GM18505 (cell line): ENCODE data around the gene PCSK4.
"Not testable (repeated sequence)": the region's sequence is repeated elsewhere in the genome, so short reads cannot be mapped to it uniquely, and the experiment has no call there.

ENCODE experiments used
- ATAC-seq: cut with Tn5 transposase; IDR thresholded peaks from one replicate; pipeline ENCODE4 v1.9.1; 2021; ENCODE audit not compliant: unreplicated experiment
- POLR2A ChIP-seq: IDR thresholded peaks from 4 replicates; pipeline ENCODE4 v1.6.1; 2011; ENCODE audit warnings: borderline replicate concordance; ENCODE audit not compliant: insufficient read depth, insufficient read length; ENCODE audit errors: extremely low read depth

PCSK4 gene

DNA sequence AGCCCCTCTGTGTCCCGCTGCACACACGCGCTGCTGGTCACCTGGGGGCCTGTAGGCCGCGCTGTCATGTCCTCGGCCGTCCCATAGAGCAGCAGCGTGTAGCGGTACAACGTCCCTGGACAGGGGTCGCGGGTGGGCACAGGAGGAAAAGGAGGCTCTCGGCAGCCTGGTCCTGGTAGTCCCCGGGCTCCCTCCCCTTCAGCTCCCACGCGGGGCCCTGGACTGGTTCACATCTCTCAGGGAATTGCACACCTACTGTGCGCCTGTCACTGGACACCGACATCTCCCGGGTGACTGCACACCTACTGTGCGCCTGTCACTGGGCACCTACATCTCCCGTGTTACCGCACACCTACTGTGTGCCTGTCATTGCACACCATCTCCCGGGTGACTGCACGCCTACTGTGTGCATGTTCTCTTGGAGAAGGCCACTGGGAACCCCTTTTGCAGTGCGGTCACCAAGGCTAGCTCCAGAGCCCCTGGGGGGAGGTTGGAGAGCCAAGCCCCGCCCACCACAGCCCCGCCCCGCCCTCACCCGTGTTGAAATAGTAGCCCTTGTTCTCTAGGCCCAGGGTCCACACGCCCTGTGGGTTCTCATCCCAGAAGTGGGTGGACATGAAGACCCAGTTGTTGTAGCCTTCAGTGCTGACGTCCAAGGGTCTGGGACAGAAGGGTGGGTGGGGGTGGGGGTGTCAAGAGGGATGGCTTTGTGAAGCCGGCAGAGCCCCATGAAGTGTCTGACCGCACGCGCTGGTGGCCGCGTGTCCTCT lies 7.6 kb downstream of the PCSK4 start:
- ATAC-seq: no peak
- TF ChIP-seq POLR2A: no peak

DNA sequence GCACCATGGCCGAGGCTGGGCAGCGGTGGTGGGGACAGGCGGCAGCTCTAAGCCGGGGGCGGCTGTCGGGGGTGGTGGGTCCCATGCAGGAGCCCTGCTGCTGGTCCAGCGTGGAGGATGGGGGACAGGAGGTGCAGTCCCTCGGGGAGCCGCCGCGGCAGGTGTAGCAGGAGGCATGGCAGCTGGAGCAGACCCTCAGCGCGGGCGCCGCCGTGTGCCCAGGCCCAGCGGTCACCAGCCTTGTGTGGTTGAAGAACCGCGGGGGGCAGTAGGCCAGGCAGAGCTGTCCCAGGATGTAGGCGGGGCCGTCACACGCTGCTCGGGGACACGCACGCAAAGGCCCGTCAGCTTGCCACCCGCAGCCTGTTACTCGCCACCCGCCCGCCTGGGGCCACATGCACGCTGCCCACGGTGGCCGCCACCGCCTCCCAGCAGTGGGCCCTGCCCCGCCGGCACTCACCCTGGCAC lies 8.2 kb downstream of the PCSK4 start:
- TF ChIP-seq POLR2A: no peak
- no peak for ATAC-seq

DNA sequence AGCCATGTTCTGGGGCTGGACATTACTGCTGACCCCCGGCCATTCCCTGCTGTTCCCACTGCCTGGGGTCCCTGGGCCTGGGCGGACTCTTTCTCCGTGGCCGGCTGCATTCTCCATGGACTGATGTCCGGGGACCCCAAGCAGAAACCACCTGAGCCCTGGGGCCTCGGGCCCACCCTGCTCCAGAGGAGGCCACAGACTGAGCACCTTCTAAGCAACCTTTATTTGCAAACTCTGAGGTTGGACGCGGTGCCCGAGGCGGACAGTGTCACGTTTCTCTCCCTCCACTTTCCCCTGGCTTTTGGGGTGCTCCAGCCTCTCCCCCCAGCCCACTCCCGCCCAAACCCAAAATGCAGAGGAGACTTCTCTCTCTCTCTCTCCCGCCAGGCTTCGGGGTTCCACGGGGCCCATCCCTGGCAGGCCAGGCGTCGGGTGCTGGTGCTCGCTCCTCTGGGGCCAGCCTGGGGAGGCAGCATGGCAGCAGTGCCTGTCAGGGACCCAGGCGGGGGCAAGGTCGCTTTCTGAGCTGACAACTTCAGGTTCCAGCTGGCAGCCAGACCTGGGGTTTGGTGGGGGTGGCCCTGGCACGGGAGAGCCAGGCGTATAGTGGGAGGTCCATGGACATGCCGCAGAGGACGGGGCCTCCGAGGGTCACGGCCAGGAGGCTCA lies 8.8 kb downstream of the PCSK4 start:
- no peak for TF ChIP-seq POLR2A
- ATAC-seq: no peak

DNA sequence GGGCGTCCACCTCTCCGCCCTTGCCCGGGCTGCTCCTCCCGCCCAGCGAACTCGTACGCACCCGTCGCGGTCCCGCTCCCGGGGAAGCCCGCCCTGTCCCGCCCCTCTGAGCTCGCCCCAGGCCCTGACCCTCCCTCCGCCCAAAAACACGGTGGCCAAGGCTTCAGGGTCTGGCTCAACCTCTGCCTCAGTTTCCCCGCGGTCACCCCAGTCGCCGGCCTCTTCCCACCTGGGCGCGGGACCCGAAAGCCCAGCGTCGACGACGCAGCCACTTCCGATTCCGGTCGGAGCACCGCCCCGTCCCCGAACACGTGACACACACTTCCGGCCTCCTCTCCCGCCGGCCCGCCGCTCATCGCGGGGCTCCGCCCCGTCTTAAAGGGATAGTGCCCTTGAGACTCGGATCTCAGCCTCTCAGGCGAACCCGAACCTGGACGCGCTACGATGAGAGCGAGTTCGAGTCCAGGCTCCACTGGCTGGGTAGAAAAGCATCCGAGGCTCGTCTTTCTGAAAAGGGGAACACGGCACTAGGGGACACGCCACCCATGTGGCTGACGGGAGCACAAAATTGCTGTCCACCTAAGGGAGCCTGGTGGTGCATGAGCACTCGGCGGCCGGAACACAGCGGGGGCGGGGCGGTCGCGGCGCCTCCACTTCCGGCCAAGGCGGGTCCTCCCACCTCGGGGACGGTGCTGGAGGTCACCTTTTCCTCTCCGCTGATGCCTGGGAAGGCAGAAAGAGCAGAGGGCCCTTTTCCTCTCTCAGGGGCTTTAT lies 11.0 kb downstream of the PCSK4 start, which contains the start of gene C19orf25:
TSS of gene C19orf25 (minus strand) at position 282 of the 774 bp plus-strand sequence. CDS start 312 bp downstream, outside the sequence.
- peak; percentile 94 for TF ChIP-seq POLR2A
- ATAC-seq: peak; percentile 81

DNA sequence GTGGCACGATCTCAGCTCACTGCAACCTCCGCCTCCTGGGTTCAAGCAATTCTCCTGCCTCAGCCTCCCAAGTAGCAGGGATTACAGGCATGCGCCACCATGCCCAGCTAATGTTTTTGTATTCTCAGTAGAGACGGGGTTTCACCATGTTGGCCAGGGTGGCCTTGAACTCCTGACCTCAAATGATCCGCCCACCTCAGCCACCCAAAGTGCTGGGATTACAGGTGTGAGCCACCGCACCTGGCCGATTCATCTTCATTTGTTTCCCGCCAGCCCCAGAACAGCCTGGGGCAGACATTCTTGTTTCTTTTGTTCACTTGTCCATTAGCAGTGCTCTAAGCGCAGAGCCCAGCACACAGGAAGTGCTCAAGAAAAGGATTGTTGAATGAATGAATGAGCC lies 13.1 kb downstream of the PCSK4 start:
- ATAC-seq: not testable (repeated sequence)

DNA sequence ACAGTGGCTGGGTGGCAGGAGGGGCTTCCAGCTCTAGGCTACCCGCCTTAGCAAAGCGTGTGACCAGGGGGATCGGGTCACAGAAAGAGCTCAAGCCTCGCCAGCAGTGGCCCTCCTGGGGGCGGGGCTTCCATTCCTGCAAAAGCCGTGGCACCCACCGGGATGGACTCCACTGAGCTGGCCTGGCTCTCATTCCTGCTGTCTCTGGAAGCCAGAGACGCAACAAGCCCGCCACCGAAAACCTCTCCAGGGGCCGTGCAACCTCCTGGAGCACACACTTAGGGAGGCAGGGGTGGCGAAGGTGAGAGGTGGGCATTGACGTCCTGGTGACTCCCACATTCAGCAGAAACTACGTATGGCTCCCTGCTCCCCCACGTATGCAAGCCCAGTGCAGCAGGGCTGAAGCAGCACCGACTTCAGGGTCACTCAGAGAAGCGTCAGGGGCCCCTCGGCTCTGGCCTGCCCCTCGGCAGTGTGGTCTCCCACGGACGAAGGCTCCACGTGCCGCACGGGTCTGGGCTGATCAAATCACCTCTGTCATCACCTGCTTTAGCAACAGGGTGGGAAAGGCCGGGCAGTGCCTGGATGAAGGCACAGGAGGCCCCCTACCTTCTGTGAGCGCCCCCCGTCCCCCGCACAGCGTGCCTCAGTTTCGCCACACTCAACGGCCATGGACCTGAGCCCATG lies 14.3 kb downstream of the PCSK4 start:
- TF ChIP-seq POLR2A: no peak
- ATAC-seq: no peak

DNA sequence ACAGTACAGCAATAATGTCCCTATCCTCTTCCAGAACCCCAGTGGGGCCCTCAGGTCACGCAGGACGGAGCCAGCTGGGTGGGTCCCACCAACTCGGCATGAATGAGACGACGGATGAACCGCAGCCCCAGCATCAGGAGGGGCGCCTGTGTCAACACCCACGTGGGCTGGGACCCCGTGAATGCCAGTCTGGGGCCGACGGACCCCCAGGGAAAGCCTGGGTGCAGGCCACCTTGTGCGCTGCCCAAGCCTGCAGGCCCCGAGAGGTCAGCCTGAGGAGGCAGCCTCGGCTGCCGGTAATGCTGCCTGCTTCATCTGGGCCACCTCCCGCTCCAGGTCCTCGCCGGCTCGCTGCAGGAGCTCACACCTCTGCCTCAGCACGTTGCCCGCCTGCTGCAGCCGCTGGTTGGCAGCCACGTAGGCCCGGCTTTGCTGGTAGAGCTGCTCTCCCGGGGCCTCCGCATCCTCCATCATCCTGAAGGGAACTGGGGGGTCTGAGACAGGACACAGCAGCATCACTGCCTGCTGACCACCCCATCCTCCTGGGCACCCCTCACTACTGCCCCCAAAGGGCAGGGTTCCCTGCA lies 15.3 kb downstream of the PCSK4 start:
- ATAC-seq: no peak
- no peak for TF ChIP-seq POLR2A

DNA sequence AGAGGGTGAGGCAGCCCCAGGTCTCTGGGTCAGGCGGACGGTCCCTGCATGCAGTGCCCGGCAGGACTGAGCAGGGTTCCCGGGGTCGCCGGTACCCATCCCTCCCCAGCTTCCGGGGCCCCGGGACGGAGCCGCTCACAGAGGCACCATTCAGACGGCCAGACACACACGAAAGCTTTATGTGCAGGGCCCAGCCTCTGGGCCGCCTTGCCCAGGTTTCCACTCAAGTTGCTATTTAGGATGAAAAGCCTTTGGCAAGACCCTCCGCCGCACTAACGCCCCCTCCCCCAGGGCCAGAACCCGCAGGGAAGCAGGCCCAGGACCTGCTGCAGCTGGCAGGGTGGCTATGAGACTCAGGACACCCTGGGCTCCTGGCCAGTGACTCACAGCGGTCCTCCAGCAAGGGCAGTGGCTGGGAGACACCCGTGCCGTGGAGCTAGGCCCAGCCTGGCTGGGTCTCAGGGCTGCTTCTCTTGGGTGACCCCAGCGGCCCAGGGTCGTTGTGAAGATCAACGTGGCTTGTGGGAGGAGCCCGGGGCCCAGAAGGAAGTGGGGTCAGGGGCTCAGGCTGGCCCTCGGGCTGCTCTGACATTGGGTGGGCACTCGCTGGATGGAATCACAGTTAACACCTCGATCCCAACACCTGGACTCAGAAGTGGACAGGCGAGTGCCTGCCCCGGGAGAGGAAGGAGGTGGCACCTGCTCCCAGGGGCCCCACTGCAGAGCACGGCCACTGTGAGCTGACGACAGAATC lies 16.0 kb downstream of the PCSK4 start:
- TF ChIP-seq POLR2A: no peak
- no peak for ATAC-seq

DNA sequence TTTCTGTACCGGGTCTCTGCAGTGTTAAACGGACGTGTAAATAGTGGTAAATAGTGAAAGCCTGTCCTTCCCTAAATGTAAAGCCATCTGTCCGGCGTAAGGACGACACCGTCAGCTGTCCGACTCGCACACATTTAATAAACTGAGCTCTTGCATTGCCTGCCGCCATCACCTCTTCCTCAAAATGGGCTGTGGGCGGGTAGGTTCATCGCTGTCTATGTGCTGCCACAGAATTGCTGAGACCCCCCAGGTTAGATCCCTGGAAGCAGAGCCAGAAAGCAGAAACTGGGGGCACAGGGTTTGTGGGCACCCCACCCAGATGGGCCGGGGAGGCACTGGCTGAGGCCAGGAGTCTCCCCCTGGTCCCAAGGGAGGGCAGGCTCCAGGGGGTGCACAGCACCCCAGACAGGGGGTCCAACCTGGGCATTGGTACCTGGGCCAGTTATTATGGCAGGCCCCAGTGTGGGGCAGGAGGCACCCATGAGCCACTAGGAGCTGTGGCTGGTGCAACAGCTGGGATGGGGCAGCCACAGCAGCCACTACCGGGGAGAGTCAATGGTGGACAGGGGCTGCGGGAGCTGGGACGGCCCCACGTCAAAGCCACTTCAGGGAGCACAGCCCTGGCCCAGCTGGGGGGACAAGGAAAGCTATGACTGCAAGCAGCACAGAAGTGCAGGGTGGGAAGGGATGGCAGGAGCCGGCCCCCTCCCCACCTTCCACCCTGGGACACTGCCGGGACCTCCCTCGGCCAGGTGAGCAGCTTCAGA lies 16.9 kb downstream of the PCSK4 start:
- TF ChIP-seq POLR2A: no peak
- no peak for ATAC-seq

DNA sequence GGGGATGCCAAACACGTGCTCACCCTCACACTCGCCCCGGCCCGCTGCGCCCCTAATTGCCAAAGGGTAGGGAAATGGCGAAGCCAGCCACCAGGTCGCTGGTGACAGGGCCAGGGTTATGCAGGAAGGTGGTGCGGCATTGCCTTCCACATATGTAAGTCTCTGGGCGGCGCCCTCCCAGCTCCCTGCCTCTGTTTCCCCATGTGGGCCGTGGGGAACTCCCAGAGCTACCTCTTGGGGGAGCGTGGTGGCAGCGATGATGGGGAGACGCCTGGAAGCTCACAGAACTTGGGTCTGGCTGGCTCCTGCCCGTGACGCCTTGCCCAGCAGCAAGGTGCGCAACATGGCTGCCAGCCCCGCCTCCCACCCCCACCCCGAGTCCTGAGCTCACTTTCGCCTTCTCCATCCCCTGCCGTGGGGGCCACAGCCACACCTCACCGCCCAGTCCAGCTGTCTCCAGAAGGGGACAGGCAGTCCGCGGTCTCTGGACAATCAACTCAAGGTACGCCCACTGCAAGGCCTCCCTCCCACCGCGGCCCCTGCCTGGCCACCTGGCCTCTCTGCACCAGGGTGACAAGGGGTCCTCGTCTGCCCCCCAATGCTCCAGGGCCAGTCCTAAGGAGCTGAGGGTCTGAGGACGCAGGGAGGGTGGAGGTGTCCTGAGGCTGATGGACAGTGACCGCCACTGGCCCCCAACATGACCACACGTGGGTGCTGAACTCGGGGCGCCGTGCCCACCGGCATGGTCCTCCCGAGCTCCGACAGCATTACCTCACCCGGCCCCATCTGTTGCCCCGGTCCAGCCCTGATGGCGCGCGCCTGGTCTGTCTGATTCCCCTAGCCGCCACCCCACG lies 17.7 kb downstream of the PCSK4 start:
- no peak for TF ChIP-seq POLR2A
- no peak for ATAC-seq
